OCI-LY3 (cell line): Measurements from ENCODE around the gene SH3BP5L.

ENCODE experiments used
- CTCF ChIP-seq: fragments of 200-600, 300-600 bp; sonication (generic); IDR thresholded peaks from 2 replicates; pipeline ENCODE4 v1.5.1; 2014; ENCODE audit warnings: antibody characterized with exemption, low read length, low read depth
- EZH2phosphoT487 ChIP-seq: fragments of 200-600 bp; shearing (Covaris generic); IDR thresholded peaks from 2 replicates; pipeline ENCODE4 v1.6.1; 2018; ENCODE audit warnings: antibody characterized with exemption, mixed run types, low read depth

GRCh38 chr1:248873409-248873992, 47.8 kb upstream of the SH3BP5L start:
- TF ChIP-seq CTCF (no peak), EZH2phosphoT487 (no peak)
